H1 (cell line): Measurements from ENCODE around the gene UBN2. TPM values are rescaled to one million over a fixed set of nuclear protein-coding genes. Genes with fewer than 3 reads are reported as not detected.

Experiments used
- RFX5 ChIP-seq: IDR thresholded peaks from 2 replicates; pipeline ENCODE4 v1.6.1; 2011; ENCODE audit warnings: low read depth, low read length, improper control_type of control experiment, borderline replicate concordance
- SP1 ChIP-seq: IDR thresholded peaks from 2 replicates; pipeline ENCODE4 v1.6.1; 2011; ENCODE audit warnings: low read depth, low read length
- polyA plus RNA-seq, 7 experiments: library from polyadenylated mRNA; depleted of rRNA in 3 of 7; stranded (reverse) in 5 of 7; unstranded in 2 of 7; fragments of >200 nt in 5 of 7; fragments of 200-250 nt in 2 of 7; gene quantifications; 1 replicate in 5 of 7; 2 replicates in 1 of 7; 4 replicates in 1 of 7; pipeline versions ENCODE4 v1.2.1 to v1.2.3, GENCODE V29; 2011 to 2013; ENCODE audit warnings: missing spikeins in 2 of 7, mixed read lengths in 2 of 7
- total RNA-seq: library from RNA; stranded (reverse); fragmentation: NEBNext Ultra II Directional; extraction: Animal tissue kit (Norgen Biotek cat#: 25700); gene quantifications from 2 replicates; pipeline ENCODE4 v1.2.1, GENCODE V29; 2021

Gene UBN2
- total and polyA plus RNA-seq, 2 of the 8 experiments (the other 6 are each of a cell fraction or from before 2014, with no cell fraction given), result 4.1 to 39.6 TPM

- no peak for TF ChIP-seq RFX5
- no peak for TF ChIP-seq SP1
These were observed 34.6 kb downstream of the UBN2 start (continued) for GRCh38 chr7:139265673-139266072.
